ENCODE data around the gene UCN3. TPM values are rescaled to one million over a fixed set of nuclear protein-coding genes. Genes with fewer than 3 reads are reported as not detected.

Gene UCN3
- total RNA-seq, 1 experiment from 2014 or later = not detected

DNA sequence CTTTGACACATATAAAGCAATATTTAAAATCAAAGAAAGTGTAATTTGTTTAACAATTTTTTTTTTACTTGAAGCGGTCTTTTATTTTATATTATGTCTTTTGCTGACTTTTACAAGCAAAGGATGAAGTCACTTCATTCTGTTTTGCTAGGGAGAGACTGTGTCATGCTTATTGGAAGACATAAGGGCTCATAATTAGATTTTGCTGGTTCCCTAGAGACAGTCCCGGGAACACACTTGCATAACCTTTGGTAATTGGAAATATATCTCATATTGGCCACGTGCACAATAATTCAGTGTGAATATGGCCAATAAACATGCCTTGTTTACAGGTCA, 47.1 kb downstream of the UCN3 start:
- H3K18ac ChIP-seq (ENCODE audit: insufficient read length, low read depth, low read length) = no peak overlapping the region
- H3K56ac ChIP-seq (ENCODE audit: insufficient read length, low read depth, low read length) = no peak overlapping the region
- no peak overlapping the region for H2BK120ac ChIP-seq (ENCODE audit: low read depth, low read length, poor library complexity, severe bottlenecking)
- peaks cover 1% of the 10 kb centered on the region; the same call in 1 of the 2 replicates for H3K27me3 Mint-ChIP-seq (ENCODE audit: low read depth)
- no peak overlapping the region for H4K91ac ChIP-seq (ENCODE audit: insufficient read length, low read depth, low read length)
- peaks cover 16 to 17% of the 10 kb centered on the region in 2 experiments for H3K4me1 Mint-ChIP-seq
- DNase-seq = no peak
- no peaks in the 10 kb centered on the region for H3K79me1 ChIP-seq (ENCODE audit: insufficient read depth, low read depth, low read length, poor library complexity, severe bottlenecking)
- no peak overlapping the region; a peak in 1 of 5 replicates for H3K4me3 Mint-ChIP-seq
- H3K27me3 ChIP-seq (ENCODE audit: insufficient read depth, low read length) = no peaks in the 10 kb centered on the region
- H3K4ac ChIP-seq (ENCODE audit: low read depth, low read length) = no peak overlapping the region
- H2AK5ac ChIP-seq (ENCODE audit: insufficient read length, low read length) = no peak overlapping the region
- no peak overlapping the region for H2BK20ac ChIP-seq (ENCODE audit: low read depth, low read length, poor library complexity, severe bottlenecking)
- H2BK5ac ChIP-seq (ENCODE audit: insufficient read length, low read length) = no peak overlapping the region
- no peak overlapping the region for H4K8ac ChIP-seq (replicated peaks; ENCODE audit: insufficient read length, low read depth, low read length)
- no peak overlapping the region for H4K5ac ChIP-seq (ENCODE audit: insufficient read length, low read depth, low read length)
- no peak overlapping the region for H3K23ac ChIP-seq (ENCODE audit: insufficient read length, low read depth, low read length)
- H3K79me2 ChIP-seq (ENCODE audit: insufficient read depth, low read length) = peaks cover 16% of the 10 kb centered on the region; the same call in 1 of the 2 replicates
- peaks cover 12 to 20% of the 10 kb centered on the region in 2 experiments for H3K9me3 Mint-ChIP-seq
- H3K14ac ChIP-seq (ENCODE audit: insufficient read depth, low read length) = no peak overlapping the region
- no peak overlapping the region for H3K9ac ChIP-seq (ENCODE audit: extremely low read depth, insufficient read length, low read length)
- TF ChIP-seq, protein P1, sequence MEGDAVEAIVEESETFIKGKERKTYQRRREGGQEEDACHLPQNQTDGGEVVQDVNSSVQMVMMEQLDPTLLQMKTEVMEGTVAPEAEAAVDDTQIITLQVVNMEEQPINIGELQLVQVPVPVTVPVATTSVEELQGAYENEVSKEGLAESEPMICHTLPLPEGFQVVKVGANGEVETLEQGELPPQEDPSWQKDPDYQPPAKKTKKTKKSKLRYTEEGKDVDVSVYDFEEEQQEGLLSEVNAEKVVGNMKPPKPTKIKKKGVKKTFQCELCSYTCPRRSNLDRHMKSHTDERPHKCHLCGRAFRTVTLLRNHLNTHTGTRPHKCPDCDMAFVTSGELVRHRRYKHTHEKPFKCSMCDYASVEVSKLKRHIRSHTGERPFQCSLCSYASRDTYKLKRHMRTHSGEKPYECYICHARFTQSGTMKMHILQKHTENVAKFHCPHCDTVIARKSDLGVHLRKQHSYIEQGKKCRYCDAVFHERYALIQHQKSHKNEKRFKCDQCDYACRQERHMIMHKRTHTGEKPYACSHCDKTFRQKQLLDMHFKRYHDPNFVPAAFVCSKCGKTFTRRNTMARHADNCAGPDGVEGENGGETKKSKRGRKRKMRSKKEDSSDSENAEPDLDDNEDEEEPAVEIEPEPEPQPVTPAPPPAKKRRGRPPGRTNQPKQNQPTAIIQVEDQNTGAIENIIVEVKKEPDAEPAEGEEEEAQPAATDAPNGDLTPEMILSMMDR (conservative IDR thresholded peaks at IDR 0.05) = no peak
- H3K9me3 ChIP-seq (ENCODE audit: control insufficient read depth, low read depth, low read length) = no peaks in the 10 kb centered on the region
- no peaks in the 10 kb centered on the region for H4K20me1 ChIP-seq (ENCODE audit: control insufficient read depth, insufficient read depth, insufficient read length)
- peaks cover 3 to 6% (median 4%) of the 10 kb centered on the region in 3 experiments; a peak in 6 of 7 replicates for H3K36me3 Mint-ChIP-seq (ENCODE audit: insufficient read depth in 1 of 3, low read depth in 3 of 3)
- no peak overlapping the region for H3K27ac ChIP-seq (ENCODE audit: insufficient read length, low read depth, low read length)
- no CpG with 5 or more reads among the region's 3 CpGs for WGBS (ENCODE audit: extremely low coverage, insufficient read length, low lambda C conversion rate)
- H3T11ph ChIP-seq (ENCODE audit: low read length) = no peak overlapping the region
- H2BK15ac ChIP-seq (ENCODE audit: low read depth, low read length) = no peak overlapping the region
- H3K27ac Mint-ChIP-seq = no peak overlapping the region
- H3K23me2 ChIP-seq (ENCODE audit: insufficient read length, low read depth, low read length, poor library complexity, severe bottlenecking) = peaks cover 5% of the 10 kb centered on the region
- no peak overlapping the region for H2BK12ac ChIP-seq (ENCODE audit: insufficient read length, low read depth, low read length)
- no peak overlapping the region for H2AFZ ChIP-seq (ENCODE audit: low read length)
- no peaks in the 10 kb centered on the region; the same call in 1 of the 2 replicates for H3K4me1 ChIP-seq (ENCODE audit: insufficient read depth, low read length)
- peak overlapping the region; percentile 6 for H3K4me2 ChIP-seq (ENCODE audit: insufficient read depth, insufficient read length, low read length)

Measured in H9 (cell line).